IMR-90 (cell line): ENCODE measurements around the gene NXN. TPM values are rescaled to one million over a fixed set of nuclear protein-coding genes. Genes with fewer than 3 reads are reported as not detected.

ENCODE experiments used
- ATAC-seq: fragments of 200-7000 bp; cut with Tn5 transposase; 2 replicates; pipeline ENCODE4 v1.9.1; 2020; ENCODE audit warnings: low read depth, mild to moderate bottlenecking, moderate library complexity
- BruUV-seq: library from RNA; stranded (reverse); fragments of 400-500 nt; replicated peaks from 2 replicates; lab custom pipeline; 2021; lab: Mats Ljungman, UMichigan
- CTCF ChIA-PET: fragments of 300-600 bp; formaldehyde crosslinking; extraction: SDS; loops from one replicate; lab custom pipeline; 2021; ENCODE audit warnings: antibody characterized with exemption; lab: Yijun Ruan, JAX
- POLR2A ChIA-PET: fragments of 300-600 bp; sonication (Branson Sonifier 250); formaldehyde crosslinking; loops from one replicate; lab custom pipeline; 2022; ENCODE audit warnings: antibody characterized with exemption; ENCODE audit not compliant: unreplicated experiment; lab: Charles Lee
- DNase-seq: peaks from one replicate; pipeline ENCODE4 v3.0.0; 2013
- H2AFZ ChIP-seq: replicated peaks from 2 replicates; pipeline ENCODE3; 2013; ENCODE audit warnings: low read length, mild to moderate bottlenecking; ENCODE audit not compliant: poor library complexity
- H2AK5ac ChIP-seq: 2 replicates; pipeline ENCODE4 v1.6.1; 2013; ENCODE audit warnings: low read depth, low read length, inconsistent platforms
- H2AK9ac ChIP-seq: replicated peaks from 2 replicates; pipeline ENCODE3; 2013; ENCODE audit warnings: mild to moderate bottlenecking, low read depth, low read length, moderate library complexity; ENCODE audit not compliant: poor library complexity
- H2BK120ac ChIP-seq: 2 replicates; pipeline ENCODE4 v1.6.1; 2013; ENCODE audit warnings: low read depth, low read length, inconsistent platforms
- H2BK15ac ChIP-seq: 3 replicates; pipeline ENCODE4 v1.6.1; 2013; ENCODE audit warnings: low read depth, low read length, inconsistent platforms
- H2BK20ac ChIP-seq: 2 replicates; pipeline ENCODE4 v1.6.1; 2013; ENCODE audit warnings: low read depth, mild to moderate bottlenecking, inconsistent platforms, low read length, moderate library complexity
- H2BK5ac ChIP-seq: 2 replicates; pipeline ENCODE4 v1.6.1; 2013; ENCODE audit warnings: mild to moderate bottlenecking, low read depth, low read length, inconsistent platforms; ENCODE audit not compliant: poor library complexity, severe bottlenecking
- H3K14ac ChIP-seq: replicated peaks from 2 replicates; pipeline ENCODE4 v1.6.1; 2013; ENCODE audit warnings: low read depth, low read length, inconsistent platforms
- H3K18ac ChIP-seq: 2 replicates; pipeline ENCODE4 v1.6.1; 2013; ENCODE audit warnings: low read depth, low read length, control low read depth
- H3K23ac ChIP-seq: 2 replicates; pipeline ENCODE4 v1.6.1; 2013; ENCODE audit warnings: low read depth, low read length, inconsistent platforms
- H3K27ac ChIP-seq: 2 replicates; pipeline ENCODE4 v1.5.1; 2013; ENCODE audit warnings: mild to moderate bottlenecking, control low read depth, low read length; ENCODE audit not compliant: insufficient read depth
- H3K27me3 ChIP-seq: 2 replicates; pipeline ENCODE4 v1.6.1; 2013; ENCODE audit warnings: low read length; ENCODE audit not compliant: control insufficient read depth, insufficient read depth
- H3K36me3 ChIP-seq: 2 replicates; pipeline ENCODE4 v1.6.1; 2013; ENCODE audit warnings: low read length, mixed read lengths; ENCODE audit not compliant: control insufficient read depth, insufficient read depth
- H3K4ac ChIP-seq: 2 replicates; pipeline ENCODE4 v1.6.1; 2013; ENCODE audit warnings: low read depth, low read length, inconsistent platforms
- H3K4me1 ChIP-seq: 2 replicates; pipeline ENCODE4 v1.6.1; 2013; ENCODE audit warnings: low read length, mixed read lengths; ENCODE audit not compliant: control insufficient read depth, insufficient read depth
- H3K4me2 ChIP-seq: 2 replicates; pipeline ENCODE4 v1.6.1; 2013; ENCODE audit warnings: low read depth, mild to moderate bottlenecking, control low read depth, low read length, moderate library complexity
- H3K4me3 ChIP-seq: 2 replicates; pipeline ENCODE4 v1.5.1; 2013; ENCODE audit warnings: low read depth, mild to moderate bottlenecking, control low read depth, low read length, moderate library complexity; ENCODE audit not compliant: insufficient read depth
- H3K56ac ChIP-seq: 2 replicates; pipeline ENCODE4 v1.6.1; 2013; ENCODE audit warnings: low read length, inconsistent platforms; ENCODE audit not compliant: insufficient read depth; ENCODE audit errors: extremely low read depth
- H3K79me1 ChIP-seq, 2 experiments: 2 replicates each; pipeline ENCODE4 v1.6.1; 2013; ENCODE audit warnings: low read length in 2 of 2, inconsistent platforms in 1 of 2, low read depth in 1 of 2
- H3K9ac ChIP-seq: 2 replicates; pipeline ENCODE4 v1.6.1; 2013; ENCODE audit warnings: low read depth, low read length, control low read depth
- H3K9me1 ChIP-seq: 2 replicates; pipeline ENCODE4 v1.6.1; 2013; ENCODE audit warnings: low read length, inconsistent platforms; ENCODE audit not compliant: insufficient read depth
- H3K9me3 ChIP-seq: 2 replicates; pipeline ENCODE4 v1.6.1; 2013; ENCODE audit warnings: low read length; ENCODE audit not compliant: control insufficient read depth, insufficient read depth
- H4K20me1 ChIP-seq: 2 replicates; pipeline ENCODE4 v1.6.1; 2013; ENCODE audit warnings: low read length, inconsistent platforms; ENCODE audit not compliant: insufficient read depth
- H4K5ac ChIP-seq: 2 replicates; pipeline ENCODE4 v1.6.1; 2013; ENCODE audit warnings: mild to moderate bottlenecking, low read depth, low read length, control low read depth
- H4K8ac ChIP-seq, 2 experiments: 2 replicates each; pipeline ENCODE4 v1.6.1; 2013; ENCODE audit warnings: low read depth in 2 of 2, low read length in 2 of 2, control low read depth in 1 of 2, inconsistent platforms in 1 of 2
- H4K91ac ChIP-seq: 2 replicates; pipeline ENCODE4 v1.6.1; 2013; ENCODE audit warnings: low read depth, low read length, inconsistent platforms; ENCODE audit not compliant: insufficient read depth
- BHLHE40 ChIP-seq: fragments of 150-350 bp; IDR thresholded peaks from 2 replicates; pipeline ENCODE4 v1.6.1; 2016; ENCODE audit warnings: mild to moderate bottlenecking, low read depth, low read length
- CEBPB ChIP-seq: IDR thresholded peaks from 2 replicates; pipeline ENCODE4 v1.6.1; 2012; ENCODE audit warnings: low read depth, low read length, improper control_type of control experiment
- CHD1 ChIP-seq: IDR thresholded peaks from 2 replicates; pipeline ENCODE4 v1.6.1; 2012; ENCODE audit warnings: low read depth, low read length, improper control_type of control experiment
- CTCF ChIP-seq: conservative IDR thresholded peaks from 2 replicates; pipeline ENCODE4 v1.5.1; 2012; ENCODE audit warnings: mild to moderate bottlenecking, low read depth, low read length, improper control_type of control experiment
- ELK1 ChIP-seq: fragments of 150-350 bp; IDR thresholded peaks from 2 replicates; pipeline ENCODE4 v1.6.1; 2016; ENCODE audit warnings: low read depth, mild to moderate bottlenecking, low read length, moderate library complexity, borderline replicate concordance
- FOS ChIP-seq: fragments of 150-350 bp; IDR thresholded peaks from 2 replicates; pipeline ENCODE4 v1.6.1; 2016; ENCODE audit warnings: low read depth, low read length
- MAFK ChIP-seq: IDR thresholded peaks from 2 replicates; pipeline ENCODE4 v1.6.1; 2012; ENCODE audit warnings: low read depth, low read length, improper control_type of control experiment
- MAZ ChIP-seq: IDR thresholded peaks from 2 replicates; pipeline ENCODE4 v1.6.1; 2012; ENCODE audit warnings: low read depth, mild to moderate bottlenecking, low read length, improper control_type of control experiment, moderate library complexity, borderline replicate concordance
- MXI1 ChIP-seq: IDR thresholded peaks from 2 replicates; pipeline ENCODE4 v1.6.1; 2012; ENCODE audit warnings: low read depth, mild to moderate bottlenecking, low read length, moderate library complexity, borderline replicate concordance
- NFE2L2 ChIP-seq: fragments of 150-350 bp; IDR thresholded peaks from 2 replicates; pipeline ENCODE4 v1.6.1; 2016; ENCODE audit warnings: low read depth, mild to moderate bottlenecking, low read length
- POLR2A ChIP-seq: IDR thresholded peaks from 2 replicates; pipeline ENCODE4 v1.6.1; 2012; ENCODE audit warnings: mild to moderate bottlenecking, low read depth, low read length
- RAD21 ChIP-seq: IDR thresholded peaks from 2 replicates; pipeline ENCODE4 v1.6.1; 2012; ENCODE audit warnings: low read length, improper control_type of control experiment
- RCOR1 ChIP-seq: IDR thresholded peaks from 2 replicates; pipeline ENCODE4 v1.6.1; 2012; ENCODE audit warnings: mild to moderate bottlenecking, low read length, improper control_type of control experiment; ENCODE audit not compliant: insufficient replicate concordance
- RFX5 ChIP-seq: IDR thresholded peaks from 2 replicates; pipeline ENCODE4 v1.8.0; 2012; ENCODE audit warnings: low read depth, mild to moderate bottlenecking, low read length, moderate library complexity
- SMC3 ChIP-seq: fragments of 150-350 bp; IDR thresholded peaks from 2 replicates; pipeline ENCODE4 v1.6.1; 2016; ENCODE audit warnings: low read depth, mild to moderate bottlenecking, antibody characterized with exemption, low read length, moderate library complexity
- WGBS, 2 experiments: methylation state at CpG; one replicate each; pipeline versions ENCODE4 v1.1.5 to v1.1.7; 2013; ENCODE audit warnings: missing lambda C conversion rate in 2 of 2; ENCODE audit not compliant: insufficient read length in 1 of 2; ENCODE audit errors: extremely low coverage in 2 of 2; 5-methylcytosine and 5-hydroxymethylcytosine counted together
- dilution Hi-C: fragments of 300-500 bp; cut with HindIII; formaldehyde crosslinking; loops from one replicate; pipeline ENCODE4 v1.14.3; 2018; ENCODE audit warnings: low sequenced_read_pairs; ENCODE audit not compliant: unreplicated experiment
- in situ Hi-C: fragments of 300-500 bp; cut with MboI; formaldehyde crosslinking; loops from 3 replicates; pipeline ENCODE4 v1.14.3; 2019; ENCODE audit warnings: low sequenced_read_pairs, inconsistent platforms, mixed read lengths
- intact Hi-C: fragments of 100-400 bp; cut with micrococcal nuclease; formaldehyde crosslinking; loops from 2 replicates; pipeline ENCODE4 v1.10.0; 2022
- polyA plus RNA-seq, 3 experiments: library from polyadenylated mRNA; depleted of rRNA; stranded (reverse); fragments of >200 nt; gene quantifications; 2 replicates each; pipeline ENCODE4 v1.2.3, GENCODE V29; 2012; ENCODE audit warnings: low replicate concordance in 1 of 3
- total RNA-seq: library from RNA; depleted of rRNA; stranded (reverse); fragments of >200 nt; gene quantifications from 2 replicates; pipeline ENCODE4 v1.2.3, GENCODE V29; 2012
- TF ChIP-seq, protein P1 (sequence below): fragments of 150-350 bp; IDR thresholded peaks from 2 replicates; pipeline ENCODE4 v1.6.1; 2017; ENCODE audit warnings: mild to moderate bottlenecking, antibody characterized with exemption, low read length, low read depth

NXN gene
- total and polyA plus RNA-seq, 2 of the 4 experiments (the other 2 are of a cell fraction), result 52.5 to 116 TPM

DNA sequence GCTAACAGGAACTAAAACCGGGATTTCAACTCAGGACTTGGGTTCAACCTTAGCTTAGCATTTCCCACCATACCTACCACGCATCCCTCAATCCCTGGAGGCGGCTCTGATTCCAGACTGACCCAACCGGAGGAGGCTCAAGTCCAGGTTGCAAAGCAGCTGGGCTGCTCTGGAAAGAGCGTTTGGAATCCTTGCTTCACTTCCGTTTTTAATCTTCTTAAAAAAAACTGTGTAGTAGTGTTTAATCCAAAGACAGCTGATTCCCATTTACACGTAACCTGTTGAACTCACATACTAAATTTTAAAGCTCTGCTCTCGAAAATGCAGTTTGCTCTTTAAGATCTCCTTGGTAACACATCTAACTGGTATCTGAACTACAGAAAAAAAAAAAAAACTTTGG, 50.0 kb downstream of the NXN start:
- CTCF ChIA-PET, result interaction anchor here (0.7 kb wide), 2 partner anchors 67 to 140 kb away, joined by 3 read pairs; partner anchors contain the start of gene TIMM22
- Histone ChIP-seq H4K5ac (0 out of 2 replicates have a peak overlapping the region, but pooled peaks have one; percentile 13), H3K4me1 (peaks cover 31% of the 10 kb centered on the region), H2AK5ac (peak overlapping the region; percentile 48), H2AFZ (no peak overlapping the region), H3K9ac (no peak overlapping the region), H3K4ac (peak overlapping the region; percentile 47), H2BK15ac (peak overlapping the region; percentile 77; the same call in 2 of the 3 replicates), H2AK9ac (no peak overlapping the region), H3K36me3 (peaks cover 9% of the 10 kb centered on the region), H3K27ac (no peak overlapping the region), H3K4me3 (no peak overlapping the region), H3K4me2 (no peak overlapping the region), H2BK120ac (peak overlapping the region; percentile 80), H4K8ac (peak overlapping the region in 1 of 2 experiments; percentile 48; a peak in 2 of 4 replicates), H4K20me1 (peaks cover 30% of the 10 kb centered on the region), H4K91ac (peak overlapping the region; percentile 45), H3K9me3 (no peaks in the 10 kb centered on the region), H3K27me3 (no peaks in the 10 kb centered on the region), H2BK5ac (no peak overlapping the region), H3K56ac (no peak overlapping the region), H3K18ac (peak overlapping the region; percentile 62), H2BK20ac (peak overlapping the region; percentile 73), H3K79me1 (peaks cover 21 to 59% of the 10 kb centered on the region in 2 experiments), H3K23ac (no peak overlapping the region), H3K14ac (peak overlapping the region; percentile 3; the same call in 1 of the 2 replicates), H3K9me1 (peaks cover 19% of the 10 kb centered on the region)
- WGBS, 2 experiments, result 67% methylated on average over 1 of the region's 8 CpGs; no CpG with 5 or more reads in 1 of the 2 experiments
- in situ Hi-C loops (no loop called here), intact Hi-C loops (loop anchor here (2.0 kb wide), 1 partner anchor 61 kb away; no protein-coding TSS in a partner anchor), dilution Hi-C loops (no loop called here)
- no peak for ATAC-seq
- POLR2A ChIA-PET, result interaction anchor here (0.5 kb wide), 1 partner anchor 47 kb away, joined by 8 read pairs; no protein-coding TSS in a partner anchor
- no peak for DNase-seq
- TF ChIP-seq CEBPB (no peak), BHLHE40 (no peak), RAD21 (no peak), MXI1 (no peak), RCOR1 (no peak), ELK1 (no peak), SMC3 (no peak), MAZ (no peak), CHD1 (no peak), RFX5 (no peak), POLR2A (no peak), CTCF (no peak), FOS (no peak), MAFK (no peak), NFE2L2 (no peak)
- TF ChIP-seq, protein P1, sequence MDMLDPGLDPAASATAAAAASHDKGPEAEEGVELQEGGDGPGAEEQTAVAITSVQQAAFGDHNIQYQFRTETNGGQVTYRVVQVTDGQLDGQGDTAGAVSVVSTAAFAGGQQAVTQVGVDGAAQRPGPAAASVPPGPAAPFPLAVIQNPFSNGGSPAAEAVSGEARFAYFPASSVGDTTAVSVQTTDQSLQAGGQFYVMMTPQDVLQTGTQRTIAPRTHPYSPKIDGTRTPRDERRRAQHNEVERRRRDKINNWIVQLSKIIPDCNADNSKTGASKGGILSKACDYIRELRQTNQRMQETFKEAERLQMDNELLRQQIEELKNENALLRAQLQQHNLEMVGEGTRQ, result no peak
- BruUV-seq, result no TSS peak
